ENCODE measurements around the gene NOP9.

- TF ChIP-seq CTCF (IDR thresholded peaks at IDR 0.05) (no peak), ZFX (IDR thresholded peaks at IDR 0.05; ENCODE audit: borderline replicate concordance) (no peak)
Measured at GRCh38 chr14:24337824-24338175, 38.1 kb downstream of the NOP9 start.

Measured in 22Rv1 (cell line).